ENCODE results near the gene PHEX.

The PHEX gene

DNA sequence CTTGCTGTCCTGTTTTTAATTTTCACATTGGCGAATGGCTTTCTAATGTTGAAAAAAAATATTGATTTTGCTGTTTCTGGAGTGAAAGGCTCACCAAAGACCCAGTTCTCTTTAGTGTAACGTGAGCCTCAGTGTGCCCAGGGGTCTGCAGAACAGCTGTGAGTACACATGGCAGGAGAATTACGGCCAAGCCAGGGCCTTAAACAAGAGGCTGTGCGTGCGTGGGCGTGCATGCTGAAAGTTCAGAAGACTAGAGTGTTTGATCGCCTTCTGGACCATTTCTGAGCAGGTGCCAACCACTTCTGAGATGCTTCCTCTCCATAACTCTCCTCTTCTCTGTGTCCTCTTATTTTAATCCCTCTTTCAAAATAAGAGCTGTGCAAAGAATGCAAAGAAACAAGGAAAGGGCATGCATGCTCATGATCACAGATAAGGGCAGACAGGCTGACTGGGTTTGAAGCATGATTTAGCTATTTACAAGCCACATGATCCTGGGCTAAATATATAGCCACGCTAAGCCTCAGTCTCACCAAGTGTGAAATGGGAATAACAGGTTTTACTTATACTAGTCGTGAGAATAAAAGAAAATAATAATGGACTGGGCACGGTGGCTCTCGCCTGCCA lies 9.9 kb downstream of the PHEX start:
- H3K79me2 ChIP-seq (ENCODE audit: low read length) = no peaks in the 10 kb centered on the region
- no peak overlapping the region for H3K4me3 ChIP-seq (ENCODE audit: low read length)
- no peak overlapping the region for H2AFZ ChIP-seq (ENCODE audit: low read depth, low read length)
- TF ChIP-seq, protein P1, sequence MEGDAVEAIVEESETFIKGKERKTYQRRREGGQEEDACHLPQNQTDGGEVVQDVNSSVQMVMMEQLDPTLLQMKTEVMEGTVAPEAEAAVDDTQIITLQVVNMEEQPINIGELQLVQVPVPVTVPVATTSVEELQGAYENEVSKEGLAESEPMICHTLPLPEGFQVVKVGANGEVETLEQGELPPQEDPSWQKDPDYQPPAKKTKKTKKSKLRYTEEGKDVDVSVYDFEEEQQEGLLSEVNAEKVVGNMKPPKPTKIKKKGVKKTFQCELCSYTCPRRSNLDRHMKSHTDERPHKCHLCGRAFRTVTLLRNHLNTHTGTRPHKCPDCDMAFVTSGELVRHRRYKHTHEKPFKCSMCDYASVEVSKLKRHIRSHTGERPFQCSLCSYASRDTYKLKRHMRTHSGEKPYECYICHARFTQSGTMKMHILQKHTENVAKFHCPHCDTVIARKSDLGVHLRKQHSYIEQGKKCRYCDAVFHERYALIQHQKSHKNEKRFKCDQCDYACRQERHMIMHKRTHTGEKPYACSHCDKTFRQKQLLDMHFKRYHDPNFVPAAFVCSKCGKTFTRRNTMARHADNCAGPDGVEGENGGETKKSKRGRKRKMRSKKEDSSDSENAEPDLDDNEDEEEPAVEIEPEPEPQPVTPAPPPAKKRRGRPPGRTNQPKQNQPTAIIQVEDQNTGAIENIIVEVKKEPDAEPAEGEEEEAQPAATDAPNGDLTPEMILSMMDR (IDR thresholded peaks at IDR 0.05; ENCODE audit: low read depth, low read length) = no peak
- no peak for TF ChIP-seq EZH2phosphoT487 (IDR thresholded peaks at IDR 0.05; ENCODE audit: low read depth)
- H3K36me3 ChIP-seq (replicated peaks; ENCODE audit: low read depth, low read length) = no peaks in the 10 kb centered on the region
- no peak overlapping the region for H3K27ac ChIP-seq (ENCODE audit: low read length)
- H3K9ac ChIP-seq (ENCODE audit: low read length) = no peak overlapping the region
- no peaks in the 10 kb centered on the region for H3K4me1 ChIP-seq (ENCODE audit: low read length)
- H4K20me1 ChIP-seq (ENCODE audit: insufficient read depth, low read length) = no peaks in the 10 kb centered on the region
- H3K9me3 ChIP-seq (ENCODE audit: insufficient read depth, low read length) = no peaks in the 10 kb centered on the region
- H3K4me2 ChIP-seq (ENCODE audit: low read length) = no peak overlapping the region
- no peaks in the 10 kb centered on the region for H3K27me3 ChIP-seq (ENCODE audit: low read depth, low read length)

- no peaks in the 10 kb centered on the region for H3K36me3 ChIP-seq (replicated peaks; ENCODE audit: low read depth, low read length)
- H3K27me3 ChIP-seq (ENCODE audit: low read depth, low read length) = no peaks in the 10 kb centered on the region
- H2AFZ ChIP-seq (ENCODE audit: low read depth, low read length) = no peak overlapping the region
- no peaks in the 10 kb centered on the region for H3K4me1 ChIP-seq (ENCODE audit: low read length)
- no peaks in the 10 kb centered on the region for H3K9me3 ChIP-seq (ENCODE audit: insufficient read depth, low read length)
- no peaks in the 10 kb centered on the region for H4K20me1 ChIP-seq (ENCODE audit: insufficient read depth, low read length)
- H3K79me2 ChIP-seq (ENCODE audit: low read length) = no peaks in the 10 kb centered on the region
- H3K27ac ChIP-seq (ENCODE audit: low read length) = no peak overlapping the region
- H3K4me2 ChIP-seq (ENCODE audit: low read length) = no peak overlapping the region
- H3K4me3 ChIP-seq (ENCODE audit: low read length) = no peak overlapping the region
- no peak for TF ChIP-seq EZH2phosphoT487 (IDR thresholded peaks at IDR 0.05; ENCODE audit: low read depth)
- TF ChIP-seq, protein P1 (IDR thresholded peaks at IDR 0.05; ENCODE audit: low read depth, low read length) = no peak
- no peak overlapping the region for H3K9ac ChIP-seq (ENCODE audit: low read length)
Measured at GRCh38 chrX:22043872-22044271, 11.7 kb downstream of the PHEX start.

DNA sequence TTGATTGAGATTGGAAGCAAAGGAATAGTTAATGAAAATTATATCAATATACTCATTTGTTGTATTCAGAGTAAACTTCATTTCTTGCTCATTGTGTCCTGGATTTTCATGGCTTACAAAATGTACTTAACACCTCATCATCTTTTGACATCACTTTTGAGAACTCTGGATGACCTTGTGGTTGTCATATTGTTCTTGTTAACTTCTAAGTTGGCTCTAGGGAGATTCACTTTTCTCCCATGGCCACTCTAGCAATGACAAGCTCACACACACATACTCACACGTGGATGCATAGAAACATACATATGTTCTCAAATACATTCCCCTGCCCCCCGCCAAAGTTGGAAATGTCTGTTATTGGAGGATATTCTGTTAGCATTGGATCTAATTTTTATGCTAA lies 15.3 kb downstream of the PHEX start:
- Histone ChIP-seq H3K27ac (ENCODE audit: low read length) (no peak overlapping the region), H3K4me3 (ENCODE audit: low read length) (no peak overlapping the region), H2AFZ (ENCODE audit: low read depth, low read length) (no peak overlapping the region), H3K4me2 (ENCODE audit: low read length) (no peak overlapping the region), H3K36me3 (replicated peaks; ENCODE audit: low read depth, low read length) (no peaks in the 10 kb centered on the region), H4K20me1 (ENCODE audit: insufficient read depth, low read length) (no peaks in the 10 kb centered on the region), H3K79me2 (ENCODE audit: low read length) (no peaks in the 10 kb centered on the region), H3K27me3 (ENCODE audit: low read depth, low read length) (no peaks in the 10 kb centered on the region), H3K9me3 (ENCODE audit: insufficient read depth, low read length) (no peaks in the 10 kb centered on the region), H3K9ac (ENCODE audit: low read length) (no peak overlapping the region), H3K4me1 (ENCODE audit: low read length) (no peaks in the 10 kb centered on the region)
- TF ChIP-seq EZH2phosphoT487 (IDR thresholded peaks at IDR 0.05; ENCODE audit: low read depth) = no peak
- TF ChIP-seq, protein P1 (IDR thresholded peaks at IDR 0.05; ENCODE audit: low read depth, low read length) = no peak

- no peak overlapping the region for H3K9ac ChIP-seq (ENCODE audit: low read length)
- H3K4me1 ChIP-seq (ENCODE audit: low read length) = peaks cover 24% of the 10 kb centered on the region
- no peak overlapping the region for H3K4me2 ChIP-seq (ENCODE audit: low read length)
- H3K9me3 ChIP-seq (ENCODE audit: insufficient read depth, low read length) = no peaks in the 10 kb centered on the region
- H2AFZ ChIP-seq (ENCODE audit: low read depth, low read length) = no peak overlapping the region
- H4K20me1 ChIP-seq (ENCODE audit: insufficient read depth, low read length) = no peaks in the 10 kb centered on the region
- H3K4me3 ChIP-seq (ENCODE audit: low read length) = no peak overlapping the region
- TF ChIP-seq, protein P1 (IDR thresholded peaks at IDR 0.05; ENCODE audit: low read depth, low read length) = no peak
- TF ChIP-seq EZH2phosphoT487 (IDR thresholded peaks at IDR 0.05; ENCODE audit: low read depth) = no peak
- H3K79me2 ChIP-seq (ENCODE audit: low read length) = no peaks in the 10 kb centered on the region
- H3K27ac ChIP-seq (ENCODE audit: low read length) = no peak overlapping the region
- no peaks in the 10 kb centered on the region for H3K27me3 ChIP-seq (ENCODE audit: low read depth, low read length)
- no peaks in the 10 kb centered on the region for H3K36me3 ChIP-seq (replicated peaks; ENCODE audit: low read depth, low read length)
Measured at GRCh38 chrX:22053481-22053880, 21.4 kb downstream of the PHEX start.

Data from OCI-LY3 (cell line).